Midbrain (tissue), 1 donor: ENCODE data around the gene ITGA1.
"Not testable (repeated sequence)": the region's sequence is repeated elsewhere in the genome, so short reads cannot be mapped to it uniquely, and the experiment has no call there.

ENCODE experiments used
- DNase-seq: peaks from one replicate; lab custom pipeline; 2025; lab: John Stamatoyannopoulos, UW

The ITGA1 gene

DNA sequence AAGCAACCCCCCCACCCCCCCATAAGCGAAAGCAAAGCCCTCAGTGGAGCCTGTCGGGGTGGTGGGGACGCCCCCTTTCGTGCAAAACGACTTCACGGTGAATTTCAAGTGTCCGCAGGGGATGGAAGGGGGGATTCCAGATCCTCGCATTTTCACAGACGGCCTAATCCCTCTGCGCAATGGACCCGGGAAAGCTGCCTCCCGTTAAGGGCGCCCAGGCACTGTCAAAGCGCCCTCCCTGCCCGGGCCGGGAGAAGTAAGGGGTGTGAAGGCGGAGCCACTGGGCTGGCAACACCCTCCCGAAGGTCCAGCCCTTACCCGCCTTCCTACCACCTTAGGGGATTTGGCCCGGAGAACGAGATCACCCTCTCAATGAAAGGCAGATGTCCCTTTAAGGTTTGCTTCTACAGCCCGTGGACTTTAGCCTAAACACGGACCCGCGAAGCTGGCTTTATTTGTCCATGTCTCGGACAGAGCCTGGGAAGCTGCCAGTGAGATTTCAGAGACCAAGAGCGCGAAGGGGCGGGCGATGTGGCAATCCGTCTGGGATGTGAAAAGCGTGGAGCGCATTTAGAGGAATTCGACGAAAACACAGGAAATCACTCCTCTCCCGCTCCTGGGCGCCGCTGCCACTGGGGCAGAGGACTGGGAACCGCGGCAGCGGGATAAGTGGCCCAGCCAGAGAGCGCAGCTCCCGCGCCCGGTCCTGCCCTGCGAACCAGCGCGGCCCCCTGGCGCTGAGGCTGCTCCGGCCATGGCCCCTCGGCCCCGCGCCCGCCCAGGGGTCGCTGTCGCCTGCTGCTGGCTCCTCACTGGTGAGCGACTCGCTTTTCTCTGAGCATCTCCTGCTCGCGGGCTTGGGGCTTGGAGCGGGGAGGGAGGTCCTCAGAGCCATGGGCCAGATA is at the start of gene ITGA1, which contains the start of gene PELO:
Gene ITGA1, plus strand, starts transcription at position 317 of the 905 bp plus-strand sequence. Its CDS starts 438 bp downstream, at position 755.
Gene PELO, plus strand, starts transcription at position 317 of the 905 bp plus-strand sequence. CDS start 12,479 bp downstream, outside the sequence.
- DNase-seq: peak; percentile 27

DNA sequence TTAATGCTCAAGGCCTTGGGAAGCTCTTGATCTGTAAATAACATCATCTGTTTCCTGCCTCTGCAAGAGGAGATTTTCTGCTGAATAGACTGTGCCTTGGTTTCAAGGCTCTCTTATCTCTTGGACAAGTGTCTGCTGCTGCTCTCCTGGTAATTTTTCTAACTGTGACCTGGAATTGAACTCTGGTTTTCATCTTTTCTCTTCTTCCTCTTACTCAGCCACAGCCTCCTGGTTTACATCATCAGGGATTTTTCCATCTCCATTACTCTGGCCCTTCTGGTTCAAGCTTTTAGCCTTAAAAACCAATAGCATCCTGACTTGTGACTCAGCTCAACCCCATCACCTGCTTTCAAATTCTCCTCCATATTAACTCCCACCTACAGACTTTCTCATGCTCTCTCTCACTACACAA is 49.6 kb upstream of the ITGA1 start:
- DNase-seq: no peak

DNA sequence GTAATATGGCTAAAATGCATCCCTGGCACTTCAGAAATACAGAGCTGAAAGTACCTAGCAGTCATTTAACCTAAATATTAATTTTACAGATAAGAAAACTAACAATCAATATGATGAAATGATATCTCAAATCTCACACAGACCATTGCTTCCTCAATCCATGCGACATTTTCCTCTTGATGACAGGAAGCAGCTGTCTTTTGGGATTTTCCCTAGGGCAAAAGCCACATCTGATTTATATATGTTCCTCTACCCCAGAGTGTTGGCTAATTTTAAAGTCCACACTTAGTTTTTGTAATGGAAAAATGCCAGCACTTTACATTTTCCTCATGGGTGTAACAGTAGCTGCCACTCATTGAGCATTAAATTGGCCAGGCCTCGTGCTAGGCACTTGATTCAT is 47.7 kb upstream of the ITGA1 start:
- no peak for DNase-seq

DNA sequence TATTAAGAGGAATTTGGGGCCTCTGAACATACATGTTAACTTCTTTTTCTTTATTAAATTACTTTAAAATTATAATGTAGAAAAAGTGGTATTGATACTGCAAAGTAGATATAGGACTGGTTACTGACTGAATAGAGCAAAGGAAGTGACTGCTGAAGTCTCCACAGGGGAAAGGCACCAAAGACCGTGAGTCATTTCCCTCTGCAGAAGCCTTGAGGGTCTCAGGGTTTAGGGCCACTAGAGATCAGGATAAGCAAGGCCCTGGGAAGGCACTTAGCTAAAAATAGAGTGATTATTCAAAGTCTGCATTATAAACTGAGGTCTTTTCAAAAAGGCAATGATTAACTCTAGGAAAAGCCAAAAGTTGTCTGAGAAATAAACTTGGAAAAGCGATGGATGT is 44.7 kb upstream of the ITGA1 start:
- DNase-seq: no peak

DNA sequence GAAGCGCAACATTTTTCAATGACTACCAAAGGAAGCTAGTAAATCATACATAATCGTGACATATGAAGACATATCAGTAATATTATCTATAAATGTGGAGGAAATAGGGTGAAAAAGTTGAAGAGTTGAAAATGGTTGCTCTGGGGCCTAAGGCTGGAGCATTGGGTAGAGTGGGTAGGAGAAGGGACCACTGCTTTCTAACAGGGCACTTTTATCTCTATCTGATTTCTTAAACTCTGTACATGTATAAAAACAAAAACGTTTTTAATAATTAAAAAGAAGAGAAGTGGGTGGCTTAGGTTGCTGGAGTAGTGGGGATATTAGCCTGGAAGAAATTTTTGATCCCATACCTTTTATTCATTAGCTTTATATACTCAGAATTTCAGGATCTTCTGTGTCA is 44.2 kb upstream of the ITGA1 start:
- DNase-seq: no peak

DNA sequence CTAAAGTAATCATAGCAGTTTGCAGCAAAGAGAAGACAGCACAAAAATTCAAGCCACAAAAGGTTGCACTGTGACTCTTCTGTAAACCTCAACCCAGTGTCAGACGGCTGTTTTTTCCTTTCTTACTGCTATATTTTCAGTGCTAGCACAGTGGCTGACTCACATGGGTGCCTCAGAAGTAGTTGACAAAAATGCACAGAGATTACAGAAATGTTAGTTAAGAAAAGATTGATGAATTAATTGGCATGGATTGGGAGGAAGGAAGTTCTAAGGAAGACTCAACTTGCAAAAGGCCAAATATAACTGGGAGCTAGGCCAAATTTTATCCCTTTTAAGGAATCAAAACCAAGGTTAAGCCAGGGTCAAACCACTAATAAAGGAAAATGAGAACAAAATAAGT is 43.7 kb upstream of the ITGA1 start:
- DNase-seq: no peak

DNA sequence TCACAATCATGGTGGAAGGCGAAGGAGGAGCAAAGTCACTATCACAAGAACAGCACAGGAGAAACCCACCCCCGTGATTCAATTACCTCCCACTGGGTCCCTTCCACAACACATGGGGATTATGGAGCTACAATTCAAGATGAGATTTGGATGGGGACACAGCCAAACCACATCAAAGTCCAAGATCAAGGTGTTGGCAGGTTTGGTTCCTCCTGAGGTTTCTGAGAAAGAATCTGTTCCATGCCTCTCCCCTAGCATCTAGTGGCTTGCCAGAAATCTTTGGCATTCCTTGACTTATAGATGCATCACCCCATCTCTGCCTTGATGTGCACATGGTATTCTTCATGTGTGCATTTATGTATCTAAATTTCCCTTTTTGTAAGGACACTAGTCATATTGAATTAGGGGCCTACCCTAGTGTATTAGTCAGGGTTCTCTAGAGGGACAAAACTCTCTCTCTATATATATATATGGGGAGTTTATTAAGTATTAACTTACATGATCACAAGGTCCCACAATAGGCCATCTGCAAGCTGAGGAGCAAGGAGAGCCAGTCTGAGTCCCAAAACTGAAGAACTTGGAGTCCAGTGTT is 42.8 kb upstream of the ITGA1 start:
- DNase-seq: not testable (repeated sequence)

DNA sequence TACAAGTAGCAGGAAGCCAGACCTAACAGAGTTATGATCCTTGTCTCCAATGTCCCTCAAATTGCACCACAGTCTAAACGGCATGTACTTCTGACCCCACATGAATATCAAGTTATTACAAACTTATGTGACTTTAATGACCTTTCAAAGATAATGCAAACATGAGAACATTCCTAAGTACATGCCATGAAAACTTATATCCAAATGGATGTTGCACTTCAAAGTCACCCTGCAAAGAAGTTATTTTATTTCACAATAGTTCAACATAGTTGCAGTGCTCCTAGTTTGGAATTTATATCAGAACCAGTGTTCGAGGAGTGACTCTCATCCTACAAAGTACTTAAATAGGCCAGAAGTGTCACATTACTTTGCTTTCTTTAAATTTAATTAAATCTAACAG is 41.2 kb upstream of the ITGA1 start:
- no peak for DNase-seq

DNA sequence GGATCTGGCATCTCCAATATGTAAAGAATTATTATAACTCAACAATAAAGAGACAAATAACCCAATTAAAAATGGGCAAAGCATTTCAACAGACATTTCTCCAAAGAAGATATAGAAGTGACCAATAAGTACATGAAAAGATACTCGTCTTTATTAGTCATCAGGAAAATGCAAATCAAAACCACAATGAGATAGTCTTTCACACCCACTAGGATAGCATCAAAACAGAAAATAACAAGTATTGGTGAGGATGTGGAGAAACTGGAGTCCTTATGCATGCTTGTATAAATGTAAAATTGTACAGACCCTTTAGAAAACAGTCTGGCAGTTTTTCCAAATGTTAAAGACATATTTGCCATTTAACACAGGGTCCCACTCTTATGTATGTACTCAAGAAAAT is 39.1 kb upstream of the ITGA1 start:
- no peak for DNase-seq

DNA sequence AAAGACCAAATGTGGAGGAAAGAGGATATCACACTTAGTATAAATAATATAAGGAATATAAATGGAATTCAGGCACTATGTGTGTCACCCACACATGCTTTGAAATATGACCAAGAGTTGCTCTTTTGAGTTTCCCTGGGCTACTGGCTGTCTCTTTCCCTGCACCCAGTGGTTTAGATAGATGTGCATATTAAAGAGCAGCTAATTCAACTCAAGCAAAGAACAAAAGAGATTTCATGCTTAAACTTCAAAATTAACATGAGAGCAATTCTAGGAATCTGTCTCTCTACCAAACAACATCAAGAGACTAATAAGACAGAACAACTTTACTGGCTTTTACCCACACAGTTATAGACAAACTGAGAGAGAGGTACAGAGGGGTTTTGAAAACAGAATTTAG is 38.0 kb upstream of the ITGA1 start:
- no peak for DNase-seq

DNA sequence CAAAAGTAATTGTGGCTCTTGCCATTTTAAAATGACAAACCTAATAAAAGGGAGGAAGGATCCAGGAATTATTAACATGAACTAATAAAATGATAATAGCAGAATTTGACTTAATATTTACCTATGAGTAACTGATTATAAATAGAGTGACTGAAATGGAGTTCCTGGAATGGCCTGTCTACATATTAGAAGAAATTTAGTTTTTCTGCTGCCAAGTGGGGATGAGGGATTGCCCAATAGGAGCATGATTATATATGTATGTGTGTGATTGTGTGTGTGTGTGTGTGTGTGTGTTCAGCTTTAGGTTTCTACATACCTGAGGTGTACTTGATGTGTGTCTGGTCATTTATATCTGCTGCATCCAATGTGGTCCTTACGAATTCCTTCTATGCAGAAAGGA is 36.6 kb upstream of the ITGA1 start:
- no peak for DNase-seq

DNA sequence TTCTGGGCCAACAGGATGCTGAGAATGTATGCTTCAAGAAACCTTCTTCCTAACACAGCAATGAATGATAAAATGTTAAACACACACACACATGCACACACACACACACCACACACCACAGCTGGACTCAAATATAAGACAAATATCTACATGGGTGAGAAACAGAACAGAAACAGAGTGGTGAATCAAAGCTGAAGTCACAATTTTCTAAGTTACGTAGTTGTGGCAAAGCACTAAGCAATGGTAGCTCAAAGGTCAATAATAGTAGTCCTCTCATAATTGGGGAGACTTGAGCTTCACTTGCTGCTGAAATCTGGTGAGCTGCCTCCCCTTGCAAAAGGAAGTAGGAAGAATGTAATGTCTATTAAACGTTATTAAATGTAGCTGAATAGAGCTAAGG is 33.7 kb upstream of the ITGA1 start:
- DNase-seq: no peak

DNA sequence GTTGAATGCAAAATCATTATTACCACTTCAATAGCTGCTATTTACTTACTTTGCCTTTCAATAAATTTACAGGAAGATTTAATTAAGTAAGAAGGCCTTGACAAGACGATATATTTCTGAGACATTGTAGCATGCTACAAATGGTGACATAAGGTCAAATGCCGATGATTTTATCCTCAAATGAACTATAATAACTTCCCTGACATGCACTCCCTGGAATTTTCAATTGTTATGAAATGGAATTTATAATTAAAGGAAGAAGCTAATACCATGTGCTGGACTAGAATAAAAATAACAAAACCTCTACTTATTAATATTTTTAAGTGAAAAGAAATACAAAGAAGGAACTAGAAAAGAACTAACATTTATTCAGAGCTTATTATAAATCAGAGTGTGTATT is 30.2 kb upstream of the ITGA1 start:
- DNase-seq: no peak

DNA sequence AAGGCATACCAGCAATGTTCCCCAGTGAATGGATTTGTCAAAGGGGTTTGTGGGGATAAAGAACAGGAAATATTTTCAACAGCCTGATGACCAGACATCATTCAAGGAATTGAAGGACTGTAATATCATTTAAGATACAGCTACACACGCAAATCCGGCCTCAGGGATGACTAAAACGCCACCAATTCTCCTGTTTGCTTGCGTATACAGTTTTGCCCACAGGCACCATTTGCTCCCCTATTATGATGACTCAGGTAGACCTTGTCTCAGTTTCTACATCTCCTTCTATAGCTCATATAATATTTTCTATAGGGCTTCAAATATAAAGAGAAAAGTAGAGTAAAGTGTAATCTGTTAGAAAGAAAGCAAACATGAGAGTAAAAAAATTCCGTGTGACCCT is 29.7 kb upstream of the ITGA1 start:
- no peak for DNase-seq

DNA sequence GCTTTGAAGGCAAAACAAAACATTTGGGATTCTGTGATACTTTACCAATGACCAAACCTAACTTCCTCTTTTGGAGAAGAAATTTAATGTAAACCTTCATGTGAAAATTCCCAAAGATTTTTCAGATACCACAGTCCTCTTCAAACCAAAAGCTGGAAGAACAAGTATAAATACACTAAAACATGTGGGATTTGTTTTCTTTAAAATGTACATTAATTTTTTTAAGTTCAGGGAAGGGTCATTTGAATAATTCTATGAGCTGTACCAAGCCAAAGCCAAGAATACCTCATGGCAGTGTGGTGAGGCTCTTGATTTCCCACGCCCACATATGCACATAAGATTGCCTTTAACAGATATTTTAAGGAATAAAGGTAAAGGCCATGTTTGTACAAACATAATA is 28.4 kb upstream of the ITGA1 start:
- no peak for DNase-seq

DNA sequence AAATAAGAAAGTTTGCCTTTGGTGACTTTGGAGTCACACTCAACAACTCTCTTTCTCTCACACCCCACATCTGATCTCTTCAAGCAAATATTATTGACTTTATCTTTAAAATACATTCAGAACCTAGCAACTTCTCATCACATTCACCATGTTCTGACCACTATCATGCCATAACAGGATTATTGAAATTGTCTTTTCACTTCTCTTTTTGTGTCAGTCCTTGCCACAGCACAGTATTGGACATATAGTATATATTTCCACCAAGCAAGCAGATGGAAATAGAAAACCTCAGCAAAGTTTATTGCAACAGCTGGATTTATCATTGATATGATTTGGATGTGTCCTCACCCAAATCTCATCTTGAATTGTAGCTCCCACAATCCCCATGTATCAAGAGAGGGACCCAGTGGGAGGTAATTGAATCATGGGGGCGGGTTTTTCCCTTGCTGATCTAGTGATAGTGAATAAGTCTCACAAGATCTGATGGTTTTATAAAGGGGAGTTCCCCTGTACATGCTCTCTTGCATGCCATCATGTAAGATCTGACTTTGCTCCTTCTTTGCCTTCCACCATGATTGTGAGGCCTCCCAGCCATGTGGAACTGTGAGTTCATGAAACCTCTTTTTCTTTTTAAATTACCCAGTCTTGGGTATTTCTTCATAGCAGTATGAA is 26.9 kb upstream of the ITGA1 start:
- DNase-seq: no peak

DNA sequence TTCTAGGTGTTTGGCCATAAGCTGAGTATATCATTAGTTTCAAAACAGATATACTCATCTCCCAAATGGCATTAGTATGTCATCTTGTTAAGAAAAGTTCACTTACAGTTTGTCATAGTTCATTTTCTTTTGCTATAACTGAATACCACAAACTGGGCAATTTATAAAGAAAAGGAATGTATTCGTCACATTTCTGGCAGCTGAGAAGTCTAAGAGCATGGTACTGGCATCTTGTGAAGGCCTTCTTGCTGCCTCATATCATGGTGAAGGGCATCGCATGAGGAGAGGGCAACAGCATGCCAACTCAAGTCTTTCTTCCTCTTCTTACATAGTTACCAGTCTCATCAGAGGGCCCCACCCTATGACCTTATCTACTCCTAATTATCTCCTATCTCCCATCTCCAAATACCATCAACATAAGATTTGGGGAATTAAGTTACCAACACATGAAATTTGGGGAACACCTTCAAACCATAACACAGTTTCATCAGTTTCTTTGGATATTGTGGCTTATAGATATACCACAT is 20.4 kb upstream of the ITGA1 start:
- DNase-seq: no peak

DNA sequence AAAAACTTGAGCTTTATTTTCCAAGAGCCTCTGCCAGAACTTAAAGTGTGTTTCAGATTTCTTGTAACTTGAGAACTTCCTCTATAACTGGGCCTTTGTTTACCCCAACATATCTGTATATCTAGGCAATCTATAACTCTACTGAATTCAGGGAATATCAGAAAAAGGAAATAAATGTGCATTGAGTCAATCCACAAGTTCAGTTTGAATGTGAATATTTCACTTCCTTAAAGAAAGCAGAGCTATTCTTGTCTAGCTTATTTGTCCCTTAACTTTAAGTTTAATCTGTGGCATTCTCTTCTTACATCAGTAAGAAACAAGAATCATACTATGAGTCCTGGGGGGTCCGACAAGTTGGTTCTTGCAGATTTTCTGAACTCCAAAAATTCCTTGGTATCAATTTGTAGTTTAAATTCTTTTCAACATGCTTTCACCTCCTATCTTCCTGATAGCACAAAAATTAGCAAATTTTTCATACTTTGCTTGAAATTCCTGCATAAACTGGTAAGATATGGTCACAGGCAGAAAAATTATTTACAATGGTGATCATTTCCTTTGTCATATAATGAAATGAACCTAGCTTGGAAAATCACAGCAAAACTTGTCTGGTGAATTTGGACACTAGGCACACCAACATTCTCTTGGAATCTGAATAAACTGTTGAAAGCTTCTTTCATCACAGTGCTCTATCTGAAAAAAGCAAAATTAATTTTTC is 19.8 kb upstream of the ITGA1 start:
- no peak for DNase-seq

DNA sequence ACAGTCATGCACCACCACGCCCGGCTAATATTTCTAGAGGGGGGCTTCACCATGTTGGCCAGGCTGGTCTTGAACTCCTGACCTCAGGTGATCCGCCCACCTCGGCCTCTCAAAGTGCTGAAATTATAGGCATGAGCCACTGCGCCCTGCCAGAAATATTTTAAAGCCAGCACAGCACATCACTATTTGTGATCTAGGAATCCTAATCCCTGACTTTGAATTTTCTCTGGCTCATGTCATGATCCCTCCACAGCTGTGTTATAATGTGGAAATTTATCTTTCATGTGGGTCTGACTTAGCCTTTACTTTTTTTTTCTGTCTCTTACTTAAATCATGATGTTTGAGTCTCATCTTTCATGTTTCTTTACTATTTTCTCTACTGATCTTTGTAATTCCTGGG is 18.7 kb upstream of the ITGA1 start:
- no peak for DNase-seq

DNA sequence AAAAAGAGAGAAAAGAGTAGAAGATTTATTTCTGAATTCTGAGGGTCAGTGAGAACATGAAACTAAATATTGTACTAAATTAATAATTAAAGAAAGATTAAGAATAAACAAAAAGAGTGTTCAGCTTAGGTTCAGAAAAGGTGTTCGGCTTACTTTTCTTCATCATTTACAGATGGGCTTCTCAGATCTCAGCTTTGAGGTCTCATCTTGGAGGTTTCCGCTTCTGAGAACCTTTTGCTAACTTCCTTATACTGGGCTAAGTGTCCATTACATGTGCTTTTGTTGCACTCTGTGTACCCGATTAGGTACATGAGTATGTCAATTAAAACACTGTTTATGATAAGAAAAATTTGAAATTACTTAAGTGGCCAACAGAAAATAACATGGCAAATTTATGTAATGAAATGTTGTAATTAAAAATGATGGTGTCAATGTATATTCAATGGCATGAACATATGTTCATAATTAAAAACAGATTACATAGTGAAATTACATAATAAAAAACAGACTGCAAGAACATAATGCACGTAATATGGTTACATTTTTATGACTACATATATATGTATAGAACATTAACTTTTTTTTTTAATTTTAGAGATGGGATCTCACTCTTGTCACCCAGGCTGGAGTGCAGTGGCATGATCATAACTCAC is 17.3 kb upstream of the ITGA1 start:
- no peak for DNase-seq

DNA sequence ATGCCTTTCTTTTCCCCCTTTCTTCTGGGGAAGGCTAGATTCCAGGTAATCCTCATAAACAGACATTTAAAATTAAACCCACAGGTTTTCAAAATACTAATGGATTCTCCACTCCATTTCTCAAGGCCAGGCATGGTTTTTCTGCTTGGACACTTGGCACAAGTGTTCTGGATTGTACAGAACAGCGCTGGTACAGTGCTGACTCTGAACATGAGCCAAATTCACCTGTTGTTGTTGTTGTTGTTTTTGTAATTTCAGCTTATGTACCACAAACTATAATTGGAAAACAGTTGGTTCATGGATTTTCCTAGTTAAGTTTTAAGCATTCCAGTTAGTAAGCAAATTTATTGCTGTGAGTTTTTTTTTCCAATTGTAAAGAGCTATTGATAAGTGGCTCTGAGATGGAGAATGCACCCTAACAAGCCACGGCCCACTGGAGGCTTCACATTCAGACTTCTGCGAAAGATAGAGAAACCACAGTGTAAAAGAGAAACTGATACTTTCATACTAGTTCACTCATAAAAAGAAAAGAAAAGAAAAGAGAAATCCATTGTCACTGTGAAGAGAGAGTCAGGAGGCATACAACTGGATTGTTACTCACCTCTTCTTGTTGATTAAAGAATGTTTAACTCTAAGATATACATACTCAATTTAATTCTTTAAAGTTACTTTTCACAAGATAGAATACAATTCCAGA is 16.2 kb upstream of the ITGA1 start:
- no peak for DNase-seq
